GM10266 (cell line): ENCODE results near the gene DIS3L2.
"Not testable (repeated sequence)": the region's sequence is repeated elsewhere in the genome, so short reads cannot be mapped to it uniquely, and the experiment has no call there.

Experiments
- DNase-seq: peaks from one replicate; pipeline ENCODE4 v3.0.0; 2012; ENCODE audit errors: extremely low spot score
- CTCF ChIP-seq: IDR thresholded peaks from 2 replicates; pipeline ENCODE4 v1.5.1; 2012; ENCODE audit warnings: mild to moderate bottlenecking, low read depth; ENCODE audit not compliant: control insufficient read depth, insufficient read depth; ENCODE audit errors: missing control alignments

DIS3L2 gene

GRCh38 chr2:232368311-232368731 is 406.8 kb downstream of the DIS3L2 start:
- DNase-seq: no peak

GRCh38 chr2:232369126-232369951 is 407.8 kb downstream of the DIS3L2 start:
- no peak for TF ChIP-seq CTCF
- DNase-seq: no peak

More at GRCh38 chr2:232368311-232368731, 406.8 kb downstream of the DIS3L2 start:
- no peak for TF ChIP-seq CTCF

GRCh38 chr2:232370007-232370406 is 408.5 kb downstream of the DIS3L2 start:
- not testable (repeated sequence) for DNase-seq

GRCh38 chr2:232372231-232373208 is 411.0 kb downstream of the DIS3L2 start:
- no peak for TF ChIP-seq CTCF
- DNase-seq: no peak

- TF ChIP-seq CTCF: no peak
- no peak for DNase-seq
Measured at GRCh38 chr2:232374356-232374755, 412.8 kb downstream of the DIS3L2 start.

GRCh38 chr2:232375164-232375563 is 413.7 kb downstream of the DIS3L2 start:
- DNase-seq: no peak
- TF ChIP-seq CTCF: no peak

GRCh38 chr2:232376260-232376659 is 414.7 kb downstream of the DIS3L2 start:
- no peak for TF ChIP-seq CTCF
- DNase-seq: no peak
